Stimulated activated CD4-positive, alpha-beta T cell treated with anti-CD3 and anti-CD28 coated beads, Interleukin-12 subunit alpha, Interleukin-12 subunit beta, amount 100 ng/mL, for 4 hours (primary cell): ENCODE data around the gene ECT2L.
"Not testable (repeated sequence)": the region's sequence is repeated elsewhere in the genome, so short reads cannot be mapped to it uniquely, and the experiment has no call there.

Experiments
- DNase-seq: peaks from one replicate; pipeline ENCODE4 v3.0.0-alpha.2; 2020

Gene ECT2L

GRCh38 chr6:138865480-138866109 lies 69.7 kb downstream of the ECT2L start:
- DNase-seq: no peak

GRCh38 chr6:138868181-138868580 lies 72.3 kb downstream of the ECT2L start:
- DNase-seq: no peak

- DNase-seq: no peak
Observed at GRCh38 chr6:138869398-138869797, 73.5 kb downstream of the ECT2L start.

GRCh38 chr6:138873191-138873590 lies 77.3 kb downstream of the ECT2L start:
- no peak for DNase-seq

- no peak for DNase-seq
Observed at GRCh38 chr6:138882369-138883017, 86.6 kb downstream of the ECT2L start.

GRCh38 chr6:138885156-138885819 lies 89.4 kb downstream of the ECT2L start:
- no peak for DNase-seq

GRCh38 chr6:138891255-138891986 lies 95.5 kb downstream of the ECT2L start:
- DNase-seq: no peak

GRCh38 chr6:138896104-138896756 lies 100.3 kb downstream of the ECT2L start:
- no peak for DNase-seq

GRCh38 chr6:138897031-138897430 lies 101.1 kb downstream of the ECT2L start:
- DNase-seq: no peak

- DNase-seq: no peak
Observed at GRCh38 chr6:138907167-138907566, 111.3 kb downstream of the ECT2L start.

- DNase-seq: no peak
Observed at GRCh38 chr6:138909511-138909910, 113.6 kb downstream of the ECT2L start.

- DNase-seq: no peak
Observed at GRCh38 chr6:138909975-138910374, 114.1 kb downstream of the ECT2L start.

- DNase-seq: no peak
Observed at GRCh38 chr6:138912308-138912707, 116.4 kb downstream of the ECT2L start.

GRCh38 chr6:138914701-138915100 lies 118.8 kb downstream of the ECT2L start:
- no peak for DNase-seq

- no peak for DNase-seq
Observed at GRCh38 chr6:138920906-138921305, 125.0 kb downstream of the ECT2L start.

- no peak for DNase-seq
Observed at GRCh38 chr6:138923561-138923960, 127.7 kb downstream of the ECT2L start.

GRCh38 chr6:138925806-138926205 lies 129.9 kb downstream of the ECT2L start:
- no peak for DNase-seq

- no peak for DNase-seq
Observed at GRCh38 chr6:138926579-138926978, 130.7 kb downstream of the ECT2L start.

- DNase-seq: no peak
Observed at GRCh38 chr6:138931660-138932059, 135.8 kb downstream of the ECT2L start.

- DNase-seq: not testable (repeated sequence)
Observed at GRCh38 chr6:138936873-138937272, 141.0 kb downstream of the ECT2L start.

GRCh38 chr6:138943089-138943625 lies 147.3 kb downstream of the ECT2L start:
- DNase-seq: no peak

- no peak for DNase-seq
Observed at GRCh38 chr6:138944412-138944811, 148.5 kb downstream of the ECT2L start.

- DNase-seq: no peak
Observed at GRCh38 chr6:138945354-138945753, 149.5 kb downstream of the ECT2L start.
